ENCODE data around the gene WWOX. TPM values are rescaled to one million over a fixed set of nuclear protein-coding genes. Genes with fewer than 3 reads are reported as not detected.
"Not testable (repeated sequence)": the region's sequence is repeated elsewhere in the genome, so short reads cannot be mapped to it uniquely, and the experiment has no call there.

The WWOX gene
- polyA plus RNA-seq, 4 donors: 4.9 to 15.8 (median 7.0) TPM

DNA sequence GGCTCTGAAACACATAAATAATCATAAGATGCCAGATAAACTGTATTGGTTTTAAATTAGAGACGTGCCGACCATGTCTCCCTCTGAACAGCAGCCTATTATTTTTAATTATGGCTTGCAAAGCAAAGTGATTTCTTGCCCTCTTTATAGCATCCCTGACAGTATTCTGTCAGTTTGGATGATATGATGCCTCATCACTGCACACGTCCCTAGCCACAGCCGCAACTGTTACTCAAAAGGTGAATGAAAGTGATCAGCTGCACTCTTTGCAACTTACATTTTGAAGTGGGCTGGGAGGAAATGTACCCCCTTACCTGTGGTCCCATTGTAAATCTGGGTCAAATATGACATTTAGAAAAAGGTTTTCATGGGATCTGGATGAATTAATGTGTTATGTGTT is 1111.2 kb downstream of the WWOX start:
- no peak overlapping the region for H3K4me3 ChIP-seq (ENCODE audit: low read depth in 1 of 3, low read length in 3 of 3)
- H3K27ac ChIP-seq (ENCODE audit: low read depth in 1 of 3, low read length in 2 of 3): no peak overlapping the region
- FAIRE-seq (no peak), DNase-seq (no peak)
- WGBS, 3 donors: 70 to 82% (median 76%) methylated on average over 4 of the region's 4 CpGs
- H3K4me1 ChIP-seq (ENCODE audit: control insufficient read depth in 3 of 3, insufficient read depth in 2 of 3, low read depth in 1 of 3, low read length in 2 of 3): peaks cover 0 to 8% (median 0%) of the 10 kb centered on the region in 3 donors
- peaks cover 0 to 7% of the 10 kb centered on the region in 2 donors for H3K9me3 ChIP-seq (ENCODE audit: control insufficient read depth in 2 of 2, insufficient read depth in 1 of 2, low read depth in 1 of 2, low read length in 1 of 2)
- H3K36me3 ChIP-seq (ENCODE audit: control insufficient read depth in 3 of 3, insufficient read depth in 2 of 3, low read depth in 1 of 3, low read length in 3 of 3): no peaks in the 10 kb centered on the region
- H3K27me3 ChIP-seq (ENCODE audit: control insufficient read depth in 3 of 3, insufficient read depth in 3 of 3, low read length in 3 of 3): no peaks in the 10 kb centered on the region

DNA sequence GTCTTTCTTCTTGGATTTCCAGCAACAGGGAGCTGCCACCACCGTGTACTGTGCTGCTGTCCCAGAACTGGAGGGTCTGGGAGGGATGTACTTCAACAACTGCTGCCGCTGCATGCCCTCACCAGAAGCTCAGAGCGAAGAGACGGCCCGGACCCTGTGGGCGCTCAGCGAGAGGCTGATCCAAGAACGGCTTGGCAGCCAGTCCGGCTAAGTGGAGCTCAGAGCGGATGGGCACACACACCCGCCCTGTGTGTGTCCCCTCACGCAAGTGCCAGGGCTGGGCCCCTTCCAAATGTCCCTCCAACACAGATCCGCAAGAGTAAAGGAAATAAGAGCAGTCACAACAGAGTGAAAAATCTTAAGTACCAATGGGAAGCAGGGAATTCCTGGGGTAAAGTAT is 1112.1 kb downstream of the WWOX start:
- Histone ChIP-seq H3K9me3 (ENCODE audit: control insufficient read depth in 2 of 2, insufficient read depth in 1 of 2, low read depth in 1 of 2, low read length in 1 of 2) (peaks cover 0 to 7% of the 10 kb centered on the region in 2 donors), H3K4me1 (ENCODE audit: control insufficient read depth in 3 of 3, insufficient read depth in 2 of 3, low read depth in 1 of 3, low read length in 2 of 3) (peaks cover 0 to 8% (median 0%) of the 10 kb centered on the region in 3 donors), H3K36me3 (ENCODE audit: control insufficient read depth in 3 of 3, insufficient read depth in 2 of 3, low read depth in 1 of 3, low read length in 3 of 3) (no peaks in the 10 kb centered on the region), H3K4me3 (ENCODE audit: low read depth in 1 of 3, low read length in 3 of 3) (no peak overlapping the region), H3K27me3 (ENCODE audit: control insufficient read depth in 3 of 3, insufficient read depth in 3 of 3, low read length in 3 of 3) (no peaks in the 10 kb centered on the region), H3K27ac (ENCODE audit: low read depth in 1 of 3, low read length in 2 of 3) (no peak overlapping the region)
- WGBS, 3 donors: 93 to 97% (median 95%) methylated on average over 13 of the region's 13 CpGs
- FAIRE-seq: no peak
- no peak for DNase-seq

DNA sequence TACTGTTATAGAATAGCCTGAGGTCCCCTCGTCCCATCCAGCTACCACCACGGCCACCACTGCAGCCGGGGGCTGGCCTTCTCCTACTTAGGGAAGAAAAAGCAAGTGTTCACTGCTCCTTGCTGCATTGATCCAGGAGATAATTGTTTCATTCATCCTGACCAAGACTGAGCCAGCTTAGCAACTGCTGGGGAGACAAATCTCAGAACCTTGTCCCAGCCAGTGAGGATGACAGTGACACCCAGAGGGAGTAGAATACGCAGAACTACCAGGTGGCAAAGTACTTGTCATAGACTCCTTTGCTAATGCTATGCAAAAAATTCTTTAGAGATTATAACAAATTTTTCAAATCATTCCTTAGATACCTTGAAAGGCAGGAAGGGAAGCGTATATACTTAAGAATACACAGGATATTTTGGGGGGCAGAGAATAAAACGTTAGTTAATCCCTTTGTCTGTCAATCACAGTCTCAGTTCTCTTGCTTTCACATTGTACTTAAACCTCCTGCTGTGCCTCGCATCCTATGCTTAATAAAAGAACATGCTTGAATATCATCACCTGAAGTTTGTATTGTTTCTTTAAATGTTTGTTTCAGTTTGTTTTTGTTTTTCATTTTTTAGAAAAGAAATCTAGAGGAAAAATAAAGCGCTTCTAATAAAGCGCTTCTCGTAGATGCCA is 1112.8 kb downstream of the WWOX start:
- no peak for DNase-seq
- no peak overlapping the region for H3K4me3 ChIP-seq (ENCODE audit: low read depth in 1 of 3, low read length in 3 of 3)
- FAIRE-seq: no peak
- no peaks in the 10 kb centered on the region for H3K36me3 ChIP-seq (ENCODE audit: control insufficient read depth in 3 of 3, insufficient read depth in 2 of 3, low read depth in 1 of 3, low read length in 3 of 3)
- H3K27me3 ChIP-seq (ENCODE audit: control insufficient read depth in 3 of 3, insufficient read depth in 3 of 3, low read length in 3 of 3): no peaks in the 10 kb centered on the region
- H3K4me1 ChIP-seq (ENCODE audit: control insufficient read depth in 3 of 3, insufficient read depth in 2 of 3, low read depth in 1 of 3, low read length in 2 of 3): peaks cover 0 to 8% (median 0%) of the 10 kb centered on the region in 3 donors
- H3K9me3 ChIP-seq (ENCODE audit: control insufficient read depth in 2 of 2, insufficient read depth in 1 of 2, low read depth in 1 of 2, low read length in 1 of 2): peaks cover 0 to 7% of the 10 kb centered on the region in 2 donors
- 80 to 88% (median 86%) methylated on average over 10 of the region's 10 CpGs for WGBS, 3 donors
- H3K27ac ChIP-seq (ENCODE audit: low read depth in 1 of 3, low read length in 2 of 3): no peak overlapping the region

DNA sequence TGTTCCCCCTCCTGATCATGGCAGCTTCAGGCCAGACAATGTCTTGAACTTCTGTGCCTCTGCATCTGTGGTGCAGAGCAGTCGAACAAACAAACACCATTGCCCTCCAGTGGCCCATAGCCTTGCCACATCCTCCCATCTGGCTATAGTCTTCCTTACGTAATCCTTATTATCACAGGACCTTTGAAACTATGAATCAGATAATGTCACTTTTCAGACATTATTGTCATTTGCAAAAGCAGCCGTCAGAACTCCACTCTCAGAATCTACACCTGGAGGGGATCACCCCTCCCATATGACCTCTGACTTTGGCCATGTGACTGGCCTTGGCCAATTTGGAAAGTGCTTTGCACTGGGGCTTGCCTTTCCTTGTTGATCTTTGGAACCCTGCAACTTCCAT is 1113.8 kb downstream of the WWOX start:
- 21 to 46% (median 21%) methylated on average over 3 of the region's 3 CpGs for WGBS, 3 donors
- peak overlapping the region in 1 of 3 donors; percentile 63 for H3K27ac ChIP-seq (ENCODE audit: low read depth in 1 of 3, low read length in 2 of 3)
- FAIRE-seq (no peak), DNase-seq (peak; percentile 86 to 92)
- no peaks in the 10 kb centered on the region for H3K27me3 ChIP-seq (ENCODE audit: control insufficient read depth in 3 of 3, insufficient read depth in 3 of 3, low read length in 3 of 3)
- no peak overlapping the region for H3K4me3 ChIP-seq (ENCODE audit: low read depth in 1 of 3, low read length in 3 of 3)
- H3K36me3 ChIP-seq (ENCODE audit: control insufficient read depth in 3 of 3, insufficient read depth in 2 of 3, low read depth in 1 of 3, low read length in 3 of 3): no peaks in the 10 kb centered on the region
- peaks cover 0 to 11% (median 5%) of the 10 kb centered on the region in 3 donors for H3K4me1 ChIP-seq (ENCODE audit: control insufficient read depth in 3 of 3, insufficient read depth in 2 of 3, low read depth in 1 of 3, low read length in 2 of 3)
- peaks cover 0 to 7% of the 10 kb centered on the region in 2 donors for H3K9me3 ChIP-seq (ENCODE audit: control insufficient read depth in 2 of 2, insufficient read depth in 1 of 2, low read depth in 1 of 2, low read length in 1 of 2)

DNA sequence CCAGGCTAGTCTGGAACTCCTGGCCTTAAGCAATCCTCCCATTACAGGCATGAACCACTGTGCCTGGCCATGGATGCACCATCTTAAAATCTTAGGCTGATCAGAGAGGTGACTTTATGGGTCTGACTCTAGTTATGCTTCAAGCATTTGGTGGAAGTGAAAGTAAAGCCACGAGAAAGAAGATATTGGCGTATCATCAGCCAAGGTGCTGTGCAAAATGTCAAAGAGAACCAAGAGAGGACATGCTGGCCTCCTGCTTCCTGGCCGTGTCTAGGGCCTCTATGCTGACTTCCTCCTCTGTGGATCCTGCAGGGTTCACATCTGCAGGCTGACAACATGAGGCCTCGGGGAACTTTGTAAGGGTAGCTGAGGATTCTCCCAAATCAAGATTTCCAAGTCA is 1115.8 kb downstream of the WWOX start:
- peaks cover 0 to 15% (median 6%) of the 10 kb centered on the region in 3 donors for H3K4me1 ChIP-seq (ENCODE audit: control insufficient read depth in 3 of 3, insufficient read depth in 2 of 3, low read depth in 1 of 3, low read length in 2 of 3)
- H3K27me3 ChIP-seq (ENCODE audit: control insufficient read depth in 3 of 3, insufficient read depth in 3 of 3, low read length in 3 of 3): no peaks in the 10 kb centered on the region
- peaks cover 0 to 7% of the 10 kb centered on the region in 2 donors for H3K9me3 ChIP-seq (ENCODE audit: control insufficient read depth in 2 of 2, insufficient read depth in 1 of 2, low read depth in 1 of 2, low read length in 1 of 2)
- H3K4me3 ChIP-seq (ENCODE audit: low read depth in 1 of 3, low read length in 3 of 3): no peak overlapping the region
- FAIRE-seq: no peak
- DNase-seq: no peak
- WGBS, 3 donors: 65 to 78% (median 72%) methylated on average over 4 of the region's 4 CpGs
- no peaks in the 10 kb centered on the region for H3K36me3 ChIP-seq (ENCODE audit: control insufficient read depth in 3 of 3, insufficient read depth in 2 of 3, low read depth in 1 of 3, low read length in 3 of 3)
- H3K27ac ChIP-seq (ENCODE audit: low read depth in 1 of 3, low read length in 2 of 3): no peak overlapping the region

DNA sequence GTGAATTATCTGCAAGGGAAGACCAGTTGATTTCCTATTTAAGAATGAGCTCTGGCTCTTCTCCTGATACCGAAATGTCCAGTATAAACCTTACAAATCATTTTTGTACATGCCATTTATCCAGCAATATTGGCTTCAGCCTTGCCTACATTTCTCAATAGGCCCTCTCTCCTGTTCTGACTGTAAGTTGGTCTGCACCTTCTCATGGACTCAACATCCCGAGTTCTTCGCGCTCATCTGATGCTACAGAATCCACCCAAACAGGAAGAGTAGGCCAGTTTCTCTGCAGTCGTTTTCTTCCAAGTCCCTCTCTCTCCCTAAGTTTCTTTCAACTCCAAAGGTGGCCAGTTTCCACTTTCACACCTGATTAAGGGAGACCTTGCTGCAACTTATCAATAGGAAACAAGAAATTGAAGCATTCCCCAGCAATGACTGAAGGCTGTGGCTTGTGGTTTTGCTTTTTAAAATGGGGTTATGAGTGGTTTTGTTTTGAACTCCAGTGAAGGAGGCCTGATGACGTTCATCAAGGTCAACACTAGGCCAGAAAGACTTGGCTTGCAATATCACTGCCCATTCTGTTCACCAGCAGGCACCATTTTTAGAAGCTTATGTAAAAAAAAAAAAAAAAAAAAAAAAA is 1118.0 kb downstream of the WWOX start:
- Histone ChIP-seq H3K36me3 (ENCODE audit: control insufficient read depth in 3 of 3, insufficient read depth in 2 of 3, low read depth in 1 of 3, low read length in 3 of 3) (no peaks in the 10 kb centered on the region), H3K27ac (ENCODE audit: low read depth in 1 of 3, low read length in 2 of 3) (no peak overlapping the region), H3K4me3 (ENCODE audit: low read depth in 1 of 3, low read length in 3 of 3) (no peak overlapping the region), H3K4me1 (ENCODE audit: control insufficient read depth in 3 of 3, insufficient read depth in 2 of 3, low read depth in 1 of 3, low read length in 2 of 3) (peaks cover 0 to 15% (median 6%) of the 10 kb centered on the region in 3 donors), H3K9me3 (ENCODE audit: control insufficient read depth in 2 of 2, insufficient read depth in 1 of 2, low read depth in 1 of 2, low read length in 1 of 2) (peaks cover 0 to 7% of the 10 kb centered on the region in 2 donors), H3K27me3 (ENCODE audit: control insufficient read depth in 3 of 3, insufficient read depth in 3 of 3, low read length in 3 of 3) (no peaks in the 10 kb centered on the region)
- WGBS, 3 donors: 73 to 79% (median 77%) methylated on average over 6 of the region's 6 CpGs
- FAIRE-seq (no peak), DNase-seq (peak in 1 of 2 donors; percentile 21)

DNA sequence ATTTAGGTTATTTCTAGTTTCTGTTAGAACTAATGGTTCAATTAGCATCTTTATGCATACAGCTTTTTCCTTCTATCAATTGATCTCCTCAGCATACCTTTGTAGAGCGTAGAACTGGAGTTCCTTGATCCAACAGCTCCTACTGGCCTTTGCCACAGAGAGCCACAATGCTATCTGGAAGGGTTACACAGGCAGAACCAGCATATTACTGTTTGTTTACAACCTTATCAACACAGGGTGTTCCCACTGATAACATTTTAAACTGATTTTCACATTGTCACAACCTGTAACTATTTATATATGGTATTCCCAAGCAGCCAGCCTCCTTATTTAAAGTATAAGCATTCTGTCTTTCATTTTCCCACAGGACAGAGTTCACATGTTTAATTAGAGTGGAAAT is 1118.9 kb downstream of the WWOX start:
- peaks cover 0 to 12% (median 6%) of the 10 kb centered on the region in 3 donors for H3K4me1 ChIP-seq (ENCODE audit: control insufficient read depth in 3 of 3, insufficient read depth in 2 of 3, low read depth in 1 of 3, low read length in 2 of 3)
- peaks cover 0 to 5% of the 10 kb centered on the region in 2 donors for H3K9me3 ChIP-seq (ENCODE audit: control insufficient read depth in 2 of 2, insufficient read depth in 1 of 2, low read depth in 1 of 2, low read length in 1 of 2)
- no peak overlapping the region for H3K4me3 ChIP-seq (ENCODE audit: low read depth in 1 of 3, low read length in 3 of 3)
- no peaks in the 10 kb centered on the region for H3K36me3 ChIP-seq (ENCODE audit: control insufficient read depth in 3 of 3, insufficient read depth in 2 of 3, low read depth in 1 of 3, low read length in 3 of 3)
- FAIRE-seq: no peak
- H3K27me3 ChIP-seq (ENCODE audit: control insufficient read depth in 3 of 3, insufficient read depth in 3 of 3, low read length in 3 of 3): no peaks in the 10 kb centered on the region
- H3K27ac ChIP-seq (ENCODE audit: low read depth in 1 of 3, low read length in 2 of 3): peak overlapping the region in 1 of 3 donors; percentile 11
- WGBS, 3 donors: 26 to 61% (median 57%) methylated on average over 1 of the region's 1 CpG
- DNase-seq: peak; percentile 27 to 70

DNA sequence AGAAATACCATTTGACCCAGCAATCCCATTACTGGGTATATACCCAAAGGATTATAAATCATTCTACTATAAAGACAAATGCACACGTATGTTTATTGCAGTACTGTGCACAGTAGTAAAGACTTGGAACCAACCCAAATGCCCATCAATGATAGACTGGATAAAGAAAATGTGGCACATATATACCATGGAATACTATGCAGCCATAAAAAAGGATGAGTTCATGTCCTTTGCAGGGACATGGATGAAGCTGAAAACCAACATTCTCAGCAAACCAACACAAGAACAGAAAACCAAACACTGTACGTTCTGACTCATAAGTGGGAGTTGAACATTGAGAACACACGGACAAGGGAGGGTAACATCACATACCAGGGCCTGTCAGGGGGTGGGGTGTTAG is 1126.5 kb downstream of the WWOX start:
- not testable (repeated sequence) for DNase-seq; H3K4me1 ChIP-seq (ENCODE audit: control insufficient read depth in 3 of 3, insufficient read depth in 2 of 3, low read depth in 1 of 3, low read length in 2 of 3); H3K4me3 ChIP-seq (ENCODE audit: low read depth in 1 of 3, low read length in 3 of 3); H3K27me3 ChIP-seq (ENCODE audit: control insufficient read depth in 3 of 3, insufficient read depth in 3 of 3, low read length in 3 of 3); H3K9me3 ChIP-seq (ENCODE audit: control insufficient read depth in 2 of 2, insufficient read depth in 1 of 2, low read depth in 1 of 2, low read length in 1 of 2); H3K36me3 ChIP-seq (ENCODE audit: control insufficient read depth in 3 of 3, insufficient read depth in 2 of 3, low read depth in 1 of 3, low read length in 3 of 3); H3K27ac ChIP-seq (ENCODE audit: low read depth in 1 of 3, low read length in 2 of 3); FAIRE-seq
- 72 to 84% (median 84%) methylated on average over 3 of the region's 3 CpGs for WGBS, 3 donors
